ENCODE data around the gene LTBP2. TPM values are rescaled to one million over a fixed set of nuclear protein-coding genes. Genes with fewer than 3 reads are reported as not detected.

The LTBP2 gene
- total and polyA plus RNA-seq, 2 of the 13 experiments (the other 11 are each of a cell fraction or from before 2014, with no cell fraction given) = 0.20 to 0.41 TPM

DNA sequence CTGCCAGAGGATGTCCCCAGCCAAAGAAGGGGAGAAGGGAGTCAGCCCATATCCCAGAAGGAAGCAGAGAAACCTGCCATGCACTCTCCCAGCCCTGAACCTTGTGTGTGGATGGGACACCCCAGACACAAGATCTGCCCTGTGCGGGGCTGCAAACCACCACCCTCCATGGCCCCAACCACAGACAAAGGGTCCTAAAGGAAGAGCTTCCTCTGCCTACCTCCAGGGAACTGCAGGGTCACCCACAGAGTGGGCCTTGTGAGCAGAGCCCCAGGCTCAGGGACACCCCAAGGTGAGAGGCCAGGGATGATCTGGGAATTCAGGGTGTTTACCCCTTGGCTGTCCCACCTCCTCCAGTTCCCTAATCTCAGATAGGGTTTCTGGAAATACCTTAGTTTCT is 62.0 kb downstream of the LTBP2 start (continued):
- TF ChIP-seq, protein P1, sequence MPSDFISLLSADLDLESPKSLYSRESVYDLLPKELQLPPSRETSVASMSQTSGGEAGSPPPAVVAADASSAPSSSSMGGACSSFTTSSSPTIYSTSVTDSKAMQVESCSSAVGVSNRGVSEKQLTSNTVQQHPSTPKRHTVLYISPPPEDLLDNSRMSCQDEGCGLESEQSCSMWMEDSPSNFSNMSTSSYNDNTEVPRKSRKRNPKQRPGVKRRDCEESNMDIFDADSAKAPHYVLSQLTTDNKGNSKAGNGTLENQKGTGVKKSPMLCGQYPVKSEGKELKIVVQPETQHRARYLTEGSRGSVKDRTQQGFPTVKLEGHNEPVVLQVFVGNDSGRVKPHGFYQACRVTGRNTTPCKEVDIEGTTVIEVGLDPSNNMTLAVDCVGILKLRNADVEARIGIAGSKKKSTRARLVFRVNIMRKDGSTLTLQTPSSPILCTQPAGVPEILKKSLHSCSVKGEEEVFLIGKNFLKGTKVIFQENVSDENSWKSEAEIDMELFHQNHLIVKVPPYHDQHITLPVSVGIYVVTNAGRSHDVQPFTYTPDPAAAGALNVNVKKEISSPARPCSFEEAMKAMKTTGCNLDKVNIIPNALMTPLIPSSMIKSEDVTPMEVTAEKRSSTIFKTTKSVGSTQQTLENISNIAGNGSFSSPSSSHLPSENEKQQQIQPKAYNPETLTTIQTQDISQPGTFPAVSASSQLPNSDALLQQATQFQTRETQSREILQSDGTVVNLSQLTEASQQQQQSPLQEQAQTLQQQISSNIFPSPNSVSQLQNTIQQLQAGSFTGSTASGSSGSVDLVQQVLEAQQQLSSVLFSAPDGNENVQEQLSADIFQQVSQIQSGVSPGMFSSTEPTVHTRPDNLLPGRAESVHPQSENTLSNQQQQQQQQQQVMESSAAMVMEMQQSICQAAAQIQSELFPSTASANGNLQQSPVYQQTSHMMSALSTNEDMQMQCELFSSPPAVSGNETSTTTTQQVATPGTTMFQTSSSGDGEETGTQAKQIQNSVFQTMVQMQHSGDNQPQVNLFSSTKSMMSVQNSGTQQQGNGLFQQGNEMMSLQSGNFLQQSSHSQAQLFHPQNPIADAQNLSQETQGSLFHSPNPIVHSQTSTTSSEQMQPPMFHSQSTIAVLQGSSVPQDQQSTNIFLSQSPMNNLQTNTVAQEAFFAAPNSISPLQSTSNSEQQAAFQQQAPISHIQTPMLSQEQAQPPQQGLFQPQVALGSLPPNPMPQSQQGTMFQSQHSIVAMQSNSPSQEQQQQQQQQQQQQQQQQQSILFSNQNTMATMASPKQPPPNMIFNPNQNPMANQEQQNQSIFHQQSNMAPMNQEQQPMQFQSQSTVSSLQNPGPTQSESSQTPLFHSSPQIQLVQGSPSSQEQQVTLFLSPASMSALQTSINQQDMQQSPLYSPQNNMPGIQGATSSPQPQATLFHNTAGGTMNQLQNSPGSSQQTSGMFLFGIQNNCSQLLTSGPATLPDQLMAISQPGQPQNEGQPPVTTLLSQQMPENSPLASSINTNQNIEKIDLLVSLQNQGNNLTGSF (CRISPR knock-in tag; IDR thresholded peaks at IDR 0.05) = no peak
- TF ChIP-seq SNAI1 (CRISPR knock-in tag; IDR thresholded peaks at IDR 0.05; ENCODE audit: borderline replicate concordance) (no peak), KDM4B (CRISPR knock-in tag; IDR thresholded peaks at IDR 0.05) (no peak), SIX1 (CRISPR knock-in tag; IDR thresholded peaks at IDR 0.05; ENCODE audit: borderline replicate concordance) (no peak), ZSCAN9 (CRISPR knock-in tag; IDR thresholded peaks at IDR 0.05; ENCODE audit: borderline replicate concordance) (no peak)
- TF ChIP-seq, protein P2, sequence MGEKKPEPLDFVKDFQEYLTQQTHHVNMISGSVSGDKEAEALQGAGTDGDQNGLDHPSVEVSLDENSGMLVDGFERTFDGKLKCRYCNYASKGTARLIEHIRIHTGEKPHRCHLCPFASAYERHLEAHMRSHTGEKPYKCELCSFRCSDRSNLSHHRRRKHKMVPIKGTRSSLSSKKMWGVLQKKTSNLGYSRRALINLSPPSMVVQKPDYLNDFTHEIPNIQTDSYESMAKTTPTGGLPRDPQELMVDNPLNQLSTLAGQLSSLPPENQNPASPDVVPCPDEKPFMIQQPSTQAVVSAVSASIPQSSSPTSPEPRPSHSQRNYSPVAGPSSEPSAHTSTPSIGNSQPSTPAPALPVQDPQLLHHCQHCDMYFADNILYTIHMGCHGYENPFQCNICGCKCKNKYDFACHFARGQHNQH (CRISPR knock-in tag; IDR thresholded peaks at IDR 0.05) = no peak

DNA sequence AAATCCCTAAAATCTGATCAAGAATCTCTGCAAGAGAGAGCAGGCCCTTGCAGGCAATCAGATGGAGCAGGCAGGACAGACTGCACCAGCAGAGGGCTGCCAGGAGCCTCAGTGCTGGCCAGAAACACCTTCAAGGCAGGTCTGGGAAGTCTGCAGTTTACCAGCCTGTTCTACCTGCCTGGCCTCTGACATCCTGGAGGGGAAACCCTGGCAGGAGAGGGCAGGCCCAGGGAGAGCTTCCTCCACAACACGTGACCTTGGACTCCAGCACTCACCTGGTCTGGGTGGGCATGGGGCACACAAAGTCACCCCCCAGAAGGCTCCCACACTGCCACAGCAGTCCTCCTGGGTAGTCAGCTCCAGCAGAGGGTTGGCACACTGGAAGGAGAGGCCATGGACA is 62.4 kb downstream of the LTBP2 start:
- H3K36me3 ChIP-seq (replicated peaks in 1 of 2; ENCODE audit: control insufficient read depth in 1 of 2, insufficient read depth in 2 of 2, low read length in 2 of 2) = no peaks in the 10 kb centered on the region
- H3K4me2 ChIP-seq (ENCODE audit: low read depth, low read length) = no peak overlapping the region
- no peak overlapping the region for H3K4me3 ChIP-seq (replicated peaks in 1 of 3; ENCODE audit: insufficient read depth in 1 of 3, low read depth in 2 of 3, low read length in 3 of 3)
- no peak overlapping the region for H2AFZ ChIP-seq (ENCODE audit: low read length)
- no peak overlapping the region for H3K9ac ChIP-seq (ENCODE audit: insufficient read depth, low read depth, low read length)
- WGBS (ENCODE audit: low lambda C conversion rate) = no CpG with 5 or more reads among the region's 1 CpG
- no peaks in the 10 kb centered on the region for H3K79me2 ChIP-seq (ENCODE audit: insufficient read depth, low read length)
- no peak for DNase-seq (ENCODE audit: low spot score)
- BruUV-seq (replicated peaks) = no TSS peak
- no peak overlapping the region for H3K27ac ChIP-seq (ENCODE audit: extremely low read length, insufficient read depth, low read length)
- ATAC-seq = peak; percentile 43
- intact Hi-C loops (cut with micrococcal nuclease; ENCODE audit: unreplicated experiment) (no loop called here), in situ Hi-C loops (cut with HindIII; ENCODE audit: extremely low pct_ligation_motif_present, low pct_unique_long_range_greater_than_20kb) (no loop called here)
- no peak for FAIRE-seq
- TF ChIP-seq STAG1 (CRISPR knock-in tag; IDR thresholded peaks at IDR 0.05) (0 out of 2 replicates have a peak, but pooled peaks have one; percentile 13), ZNF777 (CRISPR knock-in tag; IDR thresholded peaks at IDR 0.05) (no peak), PHB2 (IDR thresholded peaks at IDR 0.05; ENCODE audit: partially characterized antibody) (no peak), HDAC6 (IDR thresholded peaks at IDR 0.05; ENCODE audit: low read depth, low read length) (no peak), RBM22 (optimal IDR thresholded peaks at IDR 0.05; ENCODE audit: low read length) (no peak)
- TF ChIP-seq, protein P3, sequence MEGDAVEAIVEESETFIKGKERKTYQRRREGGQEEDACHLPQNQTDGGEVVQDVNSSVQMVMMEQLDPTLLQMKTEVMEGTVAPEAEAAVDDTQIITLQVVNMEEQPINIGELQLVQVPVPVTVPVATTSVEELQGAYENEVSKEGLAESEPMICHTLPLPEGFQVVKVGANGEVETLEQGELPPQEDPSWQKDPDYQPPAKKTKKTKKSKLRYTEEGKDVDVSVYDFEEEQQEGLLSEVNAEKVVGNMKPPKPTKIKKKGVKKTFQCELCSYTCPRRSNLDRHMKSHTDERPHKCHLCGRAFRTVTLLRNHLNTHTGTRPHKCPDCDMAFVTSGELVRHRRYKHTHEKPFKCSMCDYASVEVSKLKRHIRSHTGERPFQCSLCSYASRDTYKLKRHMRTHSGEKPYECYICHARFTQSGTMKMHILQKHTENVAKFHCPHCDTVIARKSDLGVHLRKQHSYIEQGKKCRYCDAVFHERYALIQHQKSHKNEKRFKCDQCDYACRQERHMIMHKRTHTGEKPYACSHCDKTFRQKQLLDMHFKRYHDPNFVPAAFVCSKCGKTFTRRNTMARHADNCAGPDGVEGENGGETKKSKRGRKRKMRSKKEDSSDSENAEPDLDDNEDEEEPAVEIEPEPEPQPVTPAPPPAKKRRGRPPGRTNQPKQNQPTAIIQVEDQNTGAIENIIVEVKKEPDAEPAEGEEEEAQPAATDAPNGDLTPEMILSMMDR (CRISPR knock-in tag; IDR thresholded peaks at IDR 0.05) = peak; percentile 25
- TF ChIP-seq, protein P4, sequence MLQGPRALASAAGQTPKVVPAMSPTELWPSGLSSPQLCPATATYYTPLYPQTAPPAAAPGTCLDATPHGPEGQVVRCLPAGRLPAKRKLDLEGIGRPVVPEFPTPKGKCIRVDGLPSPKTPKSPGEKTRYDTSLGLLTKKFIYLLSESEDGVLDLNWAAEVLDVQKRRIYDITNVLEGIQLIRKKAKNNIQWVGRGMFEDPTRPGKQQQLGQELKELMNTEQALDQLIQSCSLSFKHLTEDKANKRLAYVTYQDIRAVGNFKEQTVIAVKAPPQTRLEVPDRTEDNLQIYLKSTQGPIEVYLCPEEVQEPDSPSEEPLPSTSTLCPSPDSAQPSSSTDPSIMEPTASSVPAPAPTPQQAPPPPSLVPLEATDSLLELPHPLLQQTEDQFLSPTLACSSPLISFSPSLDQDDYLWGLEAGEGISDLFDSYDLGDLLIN (CRISPR knock-in tag; IDR thresholded peaks at IDR 0.05; ENCODE audit: borderline replicate concordance) = no peak
- peaks cover 2 to 15% of the 10 kb centered on the region in 2 experiments; a peak in 4 of 5 replicates for H3K27me3 ChIP-seq (ENCODE audit: control insufficient read depth in 1 of 2, insufficient read depth in 2 of 2, low read length in 2 of 2)
- no peaks in the 10 kb centered on the region for H4K20me1 ChIP-seq (ENCODE audit: insufficient read depth, low read length)
- CTCF ChIA-PET (ENCODE audit: low intra/inter-chr PET ratio, low total read pairs) = no interaction called here
- H3K9me3 ChIP-seq (ENCODE audit: low read length) = no peaks in the 10 kb centered on the region
- POLR2A ChIA-PET = no interaction called here
- H3K4me1 ChIP-seq (ENCODE audit: insufficient read depth, low read length) = peaks cover 8% of the 10 kb centered on the region

All from HepG2 (cell line).